ENCODE measurements around the gene BLOC1S5.

The BLOC1S5 gene

GRCh38 chr6:8066108-8066507 lies 1.9 kb upstream of the BLOC1S5 start (continued):
- TF ChIP-seq POU6F1 (CRISPR knock-in tag; IDR thresholded peaks at IDR 0.05; ENCODE audit: borderline replicate concordance, low read depth) (no peak), ZNF565 (CRISPR knock-in tag; conservative IDR thresholded peaks at IDR 0.05; ENCODE audit: low read depth) (no peak), ZFP3 (CRISPR knock-in tag; IDR thresholded peaks at IDR 0.05) (no peak), ARNTL (CRISPR knock-in tag; IDR thresholded peaks at IDR 0.05; ENCODE audit: borderline replicate concordance, low read depth) (no peak), BACH2 (CRISPR knock-in tag; IDR thresholded peaks at IDR 0.05; ENCODE audit: borderline replicate concordance) (no peak), GLIS3 (CRISPR knock-in tag; IDR thresholded peaks at IDR 0.05) (no peak), CREB5 (CRISPR knock-in tag; IDR thresholded peaks at IDR 0.05; ENCODE audit: low read depth) (no peak), ESRRG (CRISPR knock-in tag; IDR thresholded peaks at IDR 0.05) (no peak)

DNA sequence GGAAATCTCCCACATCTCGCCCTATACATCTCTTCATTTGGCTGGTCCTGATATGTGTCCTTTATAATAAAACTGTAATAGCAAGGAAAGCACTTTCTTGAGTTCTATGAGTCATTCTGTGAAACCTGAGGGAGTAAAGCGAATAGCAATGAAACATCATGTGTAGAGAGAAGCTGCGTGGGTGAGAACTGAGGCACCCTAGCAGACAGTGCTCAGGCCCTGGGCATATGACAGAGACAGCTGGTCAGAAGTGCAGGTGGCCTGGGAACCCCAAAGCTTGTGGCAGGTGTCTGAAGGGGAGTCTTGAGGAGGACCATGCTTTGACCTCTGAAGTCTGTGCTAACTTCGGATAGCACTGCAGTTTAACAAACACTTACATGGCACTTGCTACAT lies 1.3 kb upstream of the BLOC1S5 start:
- TF ChIP-seq SNAI2 (CRISPR knock-in tag; IDR thresholded peaks at IDR 0.05), result no peak
- no peak for TF ChIP-seq TOX (CRISPR knock-in tag; IDR thresholded peaks at IDR 0.05; ENCODE audit: borderline replicate concordance)
- no peak for TF ChIP-seq POU6F1 (CRISPR knock-in tag; IDR thresholded peaks at IDR 0.05; ENCODE audit: borderline replicate concordance, low read depth)
- TF ChIP-seq ZC3H10 (CRISPR knock-in tag; IDR thresholded peaks at IDR 0.05), result no peak
- TF ChIP-seq ZFP3 (CRISPR knock-in tag; IDR thresholded peaks at IDR 0.05), result no peak
- TF ChIP-seq, protein P1, sequence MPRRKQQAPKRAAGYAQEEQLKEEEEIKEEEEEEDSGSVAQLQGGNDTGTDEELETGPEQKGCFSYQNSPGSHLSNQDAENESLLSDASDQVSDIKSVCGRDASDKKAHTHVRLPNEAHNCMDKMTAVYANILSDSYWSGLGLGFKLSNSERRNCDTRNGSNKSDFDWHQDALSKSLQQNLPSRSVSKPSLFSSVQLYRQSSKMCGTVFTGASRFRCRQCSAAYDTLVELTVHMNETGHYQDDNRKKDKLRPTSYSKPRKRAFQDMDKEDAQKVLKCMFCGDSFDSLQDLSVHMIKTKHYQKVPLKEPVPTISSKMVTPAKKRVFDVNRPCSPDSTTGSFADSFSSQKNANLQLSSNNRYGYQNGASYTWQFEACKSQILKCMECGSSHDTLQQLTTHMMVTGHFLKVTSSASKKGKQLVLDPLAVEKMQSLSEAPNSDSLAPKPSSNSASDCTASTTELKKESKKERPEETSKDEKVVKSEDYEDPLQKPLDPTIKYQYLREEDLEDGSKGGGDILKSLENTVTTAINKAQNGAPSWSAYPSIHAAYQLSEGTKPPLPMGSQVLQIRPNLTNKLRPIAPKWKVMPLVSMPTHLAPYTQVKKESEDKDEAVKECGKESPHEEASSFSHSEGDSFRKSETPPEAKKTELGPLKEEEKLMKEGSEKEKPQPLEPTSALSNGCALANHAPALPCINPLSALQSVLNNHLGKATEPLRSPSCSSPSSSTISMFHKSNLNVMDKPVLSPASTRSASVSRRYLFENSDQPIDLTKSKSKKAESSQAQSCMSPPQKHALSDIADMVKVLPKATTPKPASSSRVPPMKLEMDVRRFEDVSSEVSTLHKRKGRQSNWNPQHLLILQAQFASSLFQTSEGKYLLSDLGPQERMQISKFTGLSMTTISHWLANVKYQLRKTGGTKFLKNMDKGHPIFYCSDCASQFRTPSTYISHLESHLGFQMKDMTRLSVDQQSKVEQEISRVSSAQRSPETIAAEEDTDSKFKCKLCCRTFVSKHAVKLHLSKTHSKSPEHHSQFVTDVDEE (CRISPR knock-in tag; IDR thresholded peaks at IDR 0.05), result no peak
- TF ChIP-seq OSR1 (CRISPR knock-in tag; IDR thresholded peaks at IDR 0.05), result no peak
- no peak for TF ChIP-seq ZFP30 (CRISPR knock-in tag; IDR thresholded peaks at IDR 0.05)
- no peak for TF ChIP-seq BACH2 (CRISPR knock-in tag; IDR thresholded peaks at IDR 0.05; ENCODE audit: borderline replicate concordance)
- TF ChIP-seq PPARA (CRISPR knock-in tag; IDR thresholded peaks at IDR 0.05; ENCODE audit: borderline replicate concordance), result no peak
- TF ChIP-seq, protein P2, sequence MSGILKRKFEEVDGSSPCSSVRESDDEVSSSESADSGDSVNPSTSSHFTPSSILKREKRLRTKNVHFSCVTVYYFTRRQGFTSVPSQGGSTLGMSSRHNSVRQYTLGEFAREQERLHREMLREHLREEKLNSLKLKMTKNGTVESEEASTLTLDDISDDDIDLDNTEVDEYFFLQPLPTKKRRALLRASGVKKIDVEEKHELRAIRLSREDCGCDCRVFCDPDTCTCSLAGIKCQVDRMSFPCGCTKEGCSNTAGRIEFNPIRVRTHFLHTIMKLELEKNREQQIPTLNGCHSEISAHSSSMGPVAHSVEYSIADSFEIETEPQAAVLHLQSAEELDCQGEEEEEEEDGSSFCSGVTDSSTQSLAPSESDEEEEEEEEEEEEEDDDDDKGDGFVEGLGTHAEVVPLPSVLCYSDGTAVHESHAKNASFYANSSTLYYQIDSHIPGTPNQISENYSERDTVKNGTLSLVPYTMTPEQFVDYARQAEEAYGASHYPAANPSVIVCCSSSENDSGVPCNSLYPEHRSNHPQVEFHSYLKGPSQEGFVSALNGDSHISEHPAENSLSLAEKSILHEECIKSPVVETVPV (CRISPR knock-in tag; IDR thresholded peaks at IDR 0.05), result no peak
- no peak for TF ChIP-seq RARB (CRISPR knock-in tag; IDR thresholded peaks at IDR 0.05)
- no peak for TF ChIP-seq ZNF8 (CRISPR knock-in tag; IDR thresholded peaks at IDR 0.05)
- TF ChIP-seq ZNF70 (CRISPR knock-in tag; IDR thresholded peaks at IDR 0.05), result no peak
- ATAC-seq, result no peak

- ATAC-seq, result no peak
- TF ChIP-seq ESRRG (CRISPR knock-in tag; IDR thresholded peaks at IDR 0.05) (no peak), SNAI2 (CRISPR knock-in tag; IDR thresholded peaks at IDR 0.05) (no peak), ISL1 (CRISPR knock-in tag; IDR thresholded peaks at IDR 0.05) (no peak), GLIS3 (CRISPR knock-in tag; IDR thresholded peaks at IDR 0.05) (no peak), TCF4 (CRISPR knock-in tag; IDR thresholded peaks at IDR 0.05; ENCODE audit: borderline replicate concordance) (no peak), RARB (CRISPR knock-in tag; IDR thresholded peaks at IDR 0.05) (no peak), CSDC2 (CRISPR knock-in tag; IDR thresholded peaks at IDR 0.05) (no peak), TOX (CRISPR knock-in tag; IDR thresholded peaks at IDR 0.05; ENCODE audit: borderline replicate concordance) (no peak), ZFP30 (CRISPR knock-in tag; IDR thresholded peaks at IDR 0.05) (no peak), ZC3H10 (CRISPR knock-in tag; IDR thresholded peaks at IDR 0.05) (no peak), OSR1 (CRISPR knock-in tag; IDR thresholded peaks at IDR 0.05) (no peak), BACH2 (CRISPR knock-in tag; IDR thresholded peaks at IDR 0.05; ENCODE audit: borderline replicate concordance) (no peak)
- TF ChIP-seq, protein P2 (CRISPR knock-in tag; IDR thresholded peaks at IDR 0.05), result no peak
- TF ChIP-seq, protein P1 (CRISPR knock-in tag; IDR thresholded peaks at IDR 0.05), result no peak
Observed at GRCh38 chr6:8064638-8065518, 689 bp upstream of the BLOC1S5 start.

Data from SK-N-SH treated with all-trans-retinoic acid at 6 μM for 48 hours (cell line).